ENCODE results near the gene MAK.
A peak's percentile ranks its signal among the peaks of the same experiment; 100 is the strongest.
"Not testable (repeated sequence)": the region's sequence is repeated elsewhere in the genome, so short reads cannot be mapped to it uniquely, and the experiment has no call there.

Gene MAK

DNA sequence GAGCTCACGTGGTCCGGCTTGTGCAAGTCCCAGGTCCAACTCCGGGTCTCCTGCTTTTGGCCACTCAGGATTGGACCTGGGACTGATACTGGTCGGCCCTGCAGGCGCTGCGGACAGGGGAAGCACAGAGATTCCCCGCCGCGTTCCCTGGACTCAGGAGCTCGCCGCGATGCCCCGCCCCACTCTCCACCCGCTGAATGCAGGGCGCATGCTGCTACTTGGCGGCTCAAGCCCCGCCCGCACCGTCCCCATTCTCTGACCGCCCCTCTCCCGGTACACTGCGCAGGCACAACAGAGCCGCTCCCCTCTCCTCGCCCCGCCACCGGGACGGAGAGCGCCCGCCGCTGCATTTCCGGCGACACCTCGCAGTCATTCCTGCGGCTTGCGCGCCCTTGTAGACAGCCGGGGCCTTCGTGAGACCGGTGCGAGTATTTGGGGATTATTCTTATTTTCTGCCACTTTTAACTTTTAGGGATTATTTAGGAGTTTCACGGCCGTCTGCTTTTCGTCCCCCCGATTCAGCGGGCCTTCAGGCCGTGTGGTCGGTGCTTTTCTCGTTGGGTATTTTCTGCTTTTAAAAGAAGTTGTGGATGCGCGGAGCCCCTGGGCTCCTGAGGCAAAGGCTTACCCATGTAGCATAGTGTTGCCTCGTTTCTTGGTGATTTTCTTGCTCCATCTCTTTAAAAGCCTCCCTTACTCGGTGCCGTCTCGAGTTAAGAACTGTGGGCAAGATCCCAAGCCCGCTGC lies 115.3 kb downstream of the MAK start, which contains the start of gene TMEM14C:
TMEM14C (plus strand) TSS at position 251 of the 747 bp plus-strand sequence. CDS start 1,544 bp downstream, outside the sequence.
- peak; percentile 94 for DNase-seq

DNA sequence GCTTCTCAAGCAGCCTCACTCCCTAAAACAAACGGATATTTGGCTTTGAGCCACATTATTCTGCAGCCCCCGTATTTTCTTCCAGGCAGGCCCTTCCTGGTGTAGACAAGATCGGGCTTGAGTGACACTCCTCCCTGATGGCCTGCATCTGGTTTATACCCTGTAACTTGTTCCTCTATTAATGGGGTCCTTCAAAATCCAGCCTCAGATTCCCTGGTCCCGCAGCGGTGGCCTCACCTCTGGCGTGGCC lies 115.8 kb downstream of the MAK start:
- DNase-seq = no peak

DNA sequence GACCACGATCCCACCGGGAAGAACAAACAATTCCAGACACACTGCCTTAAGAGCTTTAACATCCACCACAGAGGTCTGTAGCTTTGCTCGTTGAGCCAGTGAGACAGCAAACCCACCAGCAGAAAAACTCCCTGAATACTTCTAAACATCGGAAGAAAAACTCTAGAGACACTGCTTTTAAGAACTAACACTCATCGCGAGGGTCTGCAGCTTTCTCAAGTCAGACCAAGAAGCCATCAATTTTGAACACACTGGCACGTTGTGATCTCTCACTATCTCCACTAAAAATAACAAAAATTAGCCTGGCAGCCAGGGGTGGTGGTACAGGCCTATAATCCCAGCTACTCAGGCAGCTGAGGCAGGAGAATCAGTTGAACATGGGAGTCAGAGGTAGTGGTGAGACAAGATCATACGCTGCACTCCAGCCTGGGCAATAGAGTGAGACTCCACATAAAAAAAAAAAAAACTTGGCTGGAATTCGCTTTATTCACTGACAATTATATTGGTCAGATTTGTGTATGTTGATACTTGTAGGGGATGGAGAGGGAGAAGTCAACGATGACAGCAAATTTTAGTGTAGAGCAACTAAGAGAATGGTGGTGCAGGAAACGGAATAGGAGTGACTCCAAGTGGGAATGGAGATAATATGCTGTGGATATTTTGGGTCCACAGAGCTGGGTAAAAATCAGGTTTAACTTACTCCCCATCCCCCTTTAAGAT lies 116.3 kb downstream of the MAK start:
- no peak for DNase-seq

DNA sequence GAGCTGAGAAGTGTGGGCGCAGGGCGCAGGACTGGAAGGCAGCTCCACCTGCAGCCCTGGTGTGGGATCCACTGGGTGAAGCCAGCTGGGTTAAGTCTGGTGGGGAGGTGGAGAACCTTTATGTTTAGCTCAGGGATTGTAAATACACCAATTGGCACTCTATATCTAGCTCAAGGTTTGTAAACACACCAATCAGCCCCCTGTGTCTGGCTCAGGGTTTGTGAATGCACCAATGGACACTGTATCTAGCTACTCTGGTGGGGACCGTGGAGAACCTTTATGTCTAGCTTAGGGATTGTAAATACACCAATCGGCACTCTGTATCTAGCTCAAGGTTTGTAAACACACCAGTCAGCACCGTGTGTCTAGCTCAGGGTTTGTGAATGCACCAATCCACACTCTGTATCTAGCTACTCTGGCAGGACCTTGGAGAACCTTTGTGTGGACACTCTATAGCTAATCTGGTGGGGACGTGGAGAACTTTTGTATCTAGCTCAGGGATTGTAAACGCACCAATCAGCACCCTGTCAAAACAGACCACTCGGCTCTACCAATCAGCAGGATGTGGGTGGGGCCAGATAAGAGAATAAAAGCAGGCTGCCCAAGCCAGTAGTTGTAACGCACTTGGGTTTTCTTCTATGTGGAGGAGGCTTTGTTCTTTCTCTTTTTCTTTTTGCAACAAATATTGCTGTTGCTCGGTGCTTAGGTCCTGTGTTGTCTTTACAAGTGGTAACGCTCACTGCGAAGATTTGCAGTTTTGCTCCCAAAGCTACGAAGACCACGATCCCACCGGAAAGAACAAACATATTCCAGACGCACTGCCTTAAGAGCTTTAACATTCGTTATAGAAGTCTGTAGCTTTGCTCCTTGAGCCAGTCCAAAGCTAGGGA lies 117.1 kb downstream of the MAK start:
- not testable (repeated sequence) for DNase-seq

DNA sequence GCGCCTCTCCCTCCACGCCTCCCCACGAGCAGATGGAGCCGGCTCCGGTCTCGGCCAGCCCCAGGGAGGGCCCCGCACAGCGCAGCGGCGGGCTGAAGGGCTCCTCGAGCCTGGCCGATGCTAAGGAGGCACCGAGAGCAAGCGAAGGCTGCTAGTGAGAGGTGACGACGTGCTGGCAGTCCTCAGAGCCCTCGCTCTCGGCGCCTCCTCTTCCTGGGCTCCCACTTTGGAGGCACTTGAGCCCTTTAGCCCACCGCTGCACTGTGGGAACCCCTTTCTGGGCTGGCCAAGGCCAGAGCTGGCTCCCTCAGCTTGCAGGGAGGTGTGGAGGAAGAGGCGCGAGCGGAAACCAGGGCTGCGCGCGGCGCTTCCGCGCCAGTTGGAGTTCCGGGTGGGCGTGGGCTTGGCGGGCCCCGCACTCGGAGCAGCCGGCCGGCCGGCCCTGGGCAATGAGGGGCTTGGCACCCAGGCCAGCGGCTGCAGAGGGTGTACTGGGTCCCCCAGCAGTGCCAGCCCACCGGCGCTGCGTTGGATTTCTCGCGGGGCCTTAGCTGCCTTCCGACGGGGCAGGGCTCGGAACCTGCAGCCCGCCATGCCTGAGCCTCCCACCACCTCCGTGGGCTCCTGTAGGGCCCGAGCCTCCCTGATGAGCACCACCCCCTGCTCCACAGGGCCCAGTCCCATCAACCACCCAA lies 117.9 kb downstream of the MAK start:
- DNase-seq = no peak

DNA sequence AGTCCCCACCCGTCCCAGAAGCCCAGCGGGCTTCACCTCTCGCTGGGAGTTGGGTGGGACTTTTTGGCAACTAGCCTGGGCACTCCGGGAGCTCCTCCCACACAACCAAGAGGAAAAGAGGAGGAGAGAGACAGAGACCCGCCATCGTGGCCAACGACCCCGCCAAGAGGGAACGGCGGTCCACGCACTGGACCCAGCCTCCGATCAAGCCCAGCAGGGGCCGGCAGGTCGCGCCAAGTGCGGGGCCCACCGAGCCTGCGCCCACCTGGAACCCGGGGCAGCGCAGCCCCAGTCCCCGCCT lies 118.4 kb downstream of the MAK start:
- DNase-seq = no peak

DNA sequence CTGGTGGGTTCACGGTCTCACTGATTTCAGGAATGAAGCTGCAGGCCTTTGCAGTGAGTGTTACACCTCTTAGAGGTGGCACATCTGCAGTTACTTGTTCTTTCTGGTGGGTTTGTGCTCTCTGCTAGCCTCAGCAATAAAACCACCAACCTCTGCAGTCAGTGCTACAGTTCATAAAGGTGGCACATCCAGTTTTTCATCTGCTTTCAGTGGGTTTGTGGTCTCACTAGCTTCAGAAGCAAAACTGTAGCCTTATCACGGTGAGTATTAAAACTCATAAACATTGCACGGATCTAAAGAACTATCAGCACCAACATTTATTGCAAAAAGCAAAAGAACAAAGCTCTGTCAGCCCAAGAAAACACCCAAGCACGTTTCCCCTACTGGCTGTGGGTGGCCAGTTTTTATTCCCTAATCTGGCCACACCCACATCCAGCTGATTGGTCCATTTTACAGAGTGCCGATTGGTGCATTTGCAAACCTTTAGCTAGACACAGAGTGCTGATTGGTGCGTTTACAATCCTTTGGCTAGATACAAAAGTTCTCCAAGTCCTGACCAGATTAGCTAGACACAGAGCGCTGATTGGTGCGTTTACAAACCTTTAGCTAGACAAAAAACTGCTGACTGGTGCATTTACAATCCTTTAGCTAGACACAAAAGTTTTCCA lies 118.9 kb downstream of the MAK start:
- DNase-seq = no peak

DNA sequence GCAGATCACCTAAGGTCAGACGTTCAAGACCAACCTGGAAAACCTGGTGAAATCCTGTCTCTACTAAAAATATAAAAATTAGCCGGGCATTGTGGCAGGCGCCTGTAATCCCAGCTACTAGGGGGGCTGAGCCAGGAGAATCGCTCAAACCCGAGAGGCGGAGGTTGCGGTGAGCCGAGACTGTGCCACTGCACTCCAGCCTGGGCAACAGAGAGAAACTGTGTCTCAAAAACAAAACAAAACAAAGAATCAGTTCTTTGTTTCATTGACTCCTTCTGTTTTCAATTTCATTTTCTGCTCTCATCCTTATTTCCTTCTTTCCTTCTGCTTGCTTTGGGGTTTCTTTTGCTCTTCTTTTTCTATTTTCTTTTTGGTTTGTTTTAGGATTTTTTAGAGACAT lies 124.4 kb downstream of the MAK start:
- no peak for DNase-seq
